Endothelial cell (in vitro differentiated cells): Measurements from ENCODE around the gene HSPA9. TPM values are rescaled to one million over a fixed set of nuclear protein-coding genes. Genes with fewer than 3 reads are reported as not detected.
A peak's percentile ranks its signal among the peaks of the same experiment; 100 is the strongest.

ENCODE experiments used
- DNase-seq: peaks from one replicate; pipeline ENCODE4 v3.0.0; 2021; ENCODE audit warnings: low spot score
- H3K27ac Mint-ChIP-seq: one replicate; pipeline ENCODE4 v1.8.0; 2021; ENCODE audit warnings: mixed read lengths, inconsistent platforms; ENCODE audit not compliant: unreplicated experiment
- H3K27me3 Mint-ChIP-seq: one replicate; pipeline ENCODE4 v1.8.0; 2021; ENCODE audit warnings: mild to moderate bottlenecking, moderate library complexity, mixed read lengths, inconsistent platforms; ENCODE audit not compliant: unreplicated experiment
- H3K36me3 Mint-ChIP-seq: one replicate; pipeline ENCODE4 v1.8.0; 2021; ENCODE audit warnings: mild to moderate bottlenecking, low read depth, mixed read lengths, inconsistent platforms; ENCODE audit not compliant: unreplicated experiment
- H3K4me1 Mint-ChIP-seq: one replicate; pipeline ENCODE4 v1.8.0; 2021; ENCODE audit warnings: mild to moderate bottlenecking, mixed read lengths, inconsistent platforms; ENCODE audit not compliant: unreplicated experiment
- H3K4me3 Mint-ChIP-seq: one replicate; pipeline ENCODE4 v1.8.0; 2021; ENCODE audit warnings: mild to moderate bottlenecking, mixed read lengths, inconsistent platforms; ENCODE audit not compliant: unreplicated experiment
- H3K9me3 Mint-ChIP-seq: one replicate; pipeline ENCODE4 v1.8.0; 2021; ENCODE audit warnings: mixed read lengths, inconsistent platforms; ENCODE audit not compliant: unreplicated experiment
- CTCF ChIP-seq: fragments of 200-600 bp; sonication (generic); IDR thresholded peaks from one replicate; pipeline ENCODE4 v1.5.0; 2021; ENCODE audit warnings: antibody characterized with exemption; ENCODE audit not compliant: unreplicated experiment
- total RNA-seq: library from RNA; stranded (reverse); fragmentation: NEBNext Ultra II Directional; extraction: Animal tissue kit (Norgen Biotek cat#: 25700); gene quantifications from one replicate; pipeline ENCODE4 v1.2.1, GENCODE V29; 2021; ENCODE audit not compliant: unreplicated experiment

The HSPA9 gene
- total RNA-seq, 1 donor from 2014 or later = 128 TPM

GRCh38 chr5:138570871-138571270, 4.3 kb downstream of the HSPA9 start:
- no peaks in the 10 kb centered on the region for H3K27me3 Mint-ChIP-seq
- H3K36me3 Mint-ChIP-seq = peaks cover 61% of the 10 kb centered on the region
- peaks cover 12% of the 10 kb centered on the region for H3K4me1 Mint-ChIP-seq
- no peak overlapping the region for H3K4me3 Mint-ChIP-seq
- no peak for TF ChIP-seq CTCF
- H3K9me3 Mint-ChIP-seq = no peaks in the 10 kb centered on the region
- DNase-seq = no peak
- H3K27ac Mint-ChIP-seq = no peak overlapping the region

- Mint-ChIP-seq H3K27ac (no peak overlapping the region), H3K4me3 (no peak overlapping the region), H3K27me3 (no peaks in the 10 kb centered on the region), H3K9me3 (no peaks in the 10 kb centered on the region), H3K36me3 (peaks cover 61% of the 10 kb centered on the region), H3K4me1 (peaks cover 9% of the 10 kb centered on the region)
- DNase-seq = no peak
- TF ChIP-seq CTCF = no peak
These were observed 5.4 kb downstream of the HSPA9 start for GRCh38 chr5:138569782-138570181.

GRCh38 chr5:138568061-138568824, 7.0 kb downstream of the HSPA9 start:
- no peak for TF ChIP-seq CTCF
- H3K4me1 Mint-ChIP-seq = no peaks in the 10 kb centered on the region
- no peak overlapping the region for H3K27ac Mint-ChIP-seq
- peaks cover 2% of the 10 kb centered on the region for H3K27me3 Mint-ChIP-seq
- DNase-seq = no peak
- H3K4me3 Mint-ChIP-seq = no peak overlapping the region
- H3K9me3 Mint-ChIP-seq = no peaks in the 10 kb centered on the region
- peaks cover 57% of the 10 kb centered on the region for H3K36me3 Mint-ChIP-seq

- Mint-ChIP-seq H3K27ac (peak overlapping the region; percentile 36), H3K4me3 (peak overlapping the region; percentile 66), H3K27me3 (peaks cover 2% of the 10 kb centered on the region), H3K36me3 (peaks cover 52% of the 10 kb centered on the region), H3K4me1 (no peaks in the 10 kb centered on the region), H3K9me3 (no peaks in the 10 kb centered on the region)
- DNase-seq = no peak
- no peak for TF ChIP-seq CTCF
These were observed 8.4 kb downstream of the HSPA9 start for GRCh38 chr5:138566792-138567191.

- no peaks in the 10 kb centered on the region for H3K9me3 Mint-ChIP-seq
- H3K4me1 Mint-ChIP-seq = no peaks in the 10 kb centered on the region
- H3K36me3 Mint-ChIP-seq = peaks cover 52% of the 10 kb centered on the region
- no peak overlapping the region for H3K27ac Mint-ChIP-seq
- no peak overlapping the region for H3K4me3 Mint-ChIP-seq
- DNase-seq = no peak
- no peak for TF ChIP-seq CTCF
- peaks cover 2% of the 10 kb centered on the region for H3K27me3 Mint-ChIP-seq
These were observed 9.9 kb downstream of the HSPA9 start for GRCh38 chr5:138565100-138565821.
